C4-2B (cell line): ENCODE results near the gene DYTN.

Experiments
- ZFX ChIP-seq: fragments of 450-650 bp; IDR thresholded peaks from 2 replicates; pipeline ENCODE4 v1.6.1; 2017
- TF ChIP-seq, protein P1 (sequence below): fragments of 450-650 bp; conservative IDR thresholded peaks from 2 replicates; pipeline ENCODE4 v1.5.1; 2017; ENCODE audit warnings: mild to moderate bottlenecking

DNA sequence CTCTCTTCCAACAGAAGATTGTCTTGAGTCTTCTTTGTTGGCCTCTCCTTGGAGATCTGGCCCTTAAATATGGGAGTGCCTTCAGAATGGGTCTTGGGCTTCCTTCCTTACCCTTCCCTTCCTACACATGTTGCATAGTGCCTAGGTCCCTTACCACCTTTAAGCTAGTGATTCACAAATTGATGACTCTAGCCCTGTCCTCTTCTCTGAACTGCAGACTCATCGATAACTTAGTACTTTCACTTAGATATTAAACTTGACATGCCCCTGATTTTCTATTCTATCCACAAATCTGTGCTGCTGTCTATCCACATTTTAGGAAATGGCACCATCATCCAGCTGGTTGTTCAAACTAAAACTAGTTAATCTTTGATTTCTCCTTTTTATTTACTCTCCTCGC lies 9.1 kb upstream of the DYTN start:
- TF ChIP-seq, protein P1, sequence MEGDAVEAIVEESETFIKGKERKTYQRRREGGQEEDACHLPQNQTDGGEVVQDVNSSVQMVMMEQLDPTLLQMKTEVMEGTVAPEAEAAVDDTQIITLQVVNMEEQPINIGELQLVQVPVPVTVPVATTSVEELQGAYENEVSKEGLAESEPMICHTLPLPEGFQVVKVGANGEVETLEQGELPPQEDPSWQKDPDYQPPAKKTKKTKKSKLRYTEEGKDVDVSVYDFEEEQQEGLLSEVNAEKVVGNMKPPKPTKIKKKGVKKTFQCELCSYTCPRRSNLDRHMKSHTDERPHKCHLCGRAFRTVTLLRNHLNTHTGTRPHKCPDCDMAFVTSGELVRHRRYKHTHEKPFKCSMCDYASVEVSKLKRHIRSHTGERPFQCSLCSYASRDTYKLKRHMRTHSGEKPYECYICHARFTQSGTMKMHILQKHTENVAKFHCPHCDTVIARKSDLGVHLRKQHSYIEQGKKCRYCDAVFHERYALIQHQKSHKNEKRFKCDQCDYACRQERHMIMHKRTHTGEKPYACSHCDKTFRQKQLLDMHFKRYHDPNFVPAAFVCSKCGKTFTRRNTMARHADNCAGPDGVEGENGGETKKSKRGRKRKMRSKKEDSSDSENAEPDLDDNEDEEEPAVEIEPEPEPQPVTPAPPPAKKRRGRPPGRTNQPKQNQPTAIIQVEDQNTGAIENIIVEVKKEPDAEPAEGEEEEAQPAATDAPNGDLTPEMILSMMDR: no peak
- TF ChIP-seq ZFX: no peak
